Trophoblast cell (in vitro differentiated cells and primary cell): Measurements from ENCODE around the gene LRP5.

ENCODE experiments used
- DNase-seq, 2 donors: peaks; one replicate each; pipeline ENCODE4 v3.0.0-alpha.2; 2016
- H2AFZ ChIP-seq: 2 replicates; pipeline ENCODE4 v1.6.1; 2013; ENCODE audit warnings: low read length, moderate library complexity, mild to moderate bottlenecking; ENCODE audit not compliant: insufficient read depth, poor library complexity
- H2AK5ac ChIP-seq: 2 replicates; pipeline ENCODE4 v1.6.1; 2013; ENCODE audit warnings: mild to moderate bottlenecking, low read length
- H2BK120ac ChIP-seq: 2 replicates; pipeline ENCODE4 v1.6.1; 2013; ENCODE audit warnings: low read length, mild to moderate bottlenecking, moderate library complexity; ENCODE audit not compliant: insufficient read depth, poor library complexity
- H2BK12ac ChIP-seq: 2 replicates; pipeline ENCODE4 v1.6.1; 2013; ENCODE audit warnings: mild to moderate bottlenecking, low read length, moderate library complexity
- H2BK5ac ChIP-seq: 2 replicates; pipeline ENCODE4 v1.6.1; 2013; ENCODE audit warnings: low read length, low read depth, moderate library complexity, mild to moderate bottlenecking; ENCODE audit not compliant: poor library complexity
- H3K14ac ChIP-seq: 2 replicates; pipeline ENCODE4 v1.6.1; 2013; ENCODE audit warnings: mild to moderate bottlenecking, low read length
- H3K18ac ChIP-seq: 2 replicates; pipeline ENCODE4 v1.6.1; 2013; ENCODE audit warnings: mild to moderate bottlenecking, low read length
- H3K23ac ChIP-seq: 2 replicates; pipeline ENCODE4 v1.6.1; 2013; ENCODE audit warnings: low read length
- H3K27ac ChIP-seq: 2 replicates; pipeline ENCODE4 v1.5.1; 2013; ENCODE audit warnings: low read depth, mild to moderate bottlenecking, inconsistent platforms, low read length, moderate library complexity
- H3K27me3 ChIP-seq: 2 replicates; pipeline ENCODE4 v1.6.1; 2013; ENCODE audit warnings: inconsistent platforms, mild to moderate bottlenecking, low read length, moderate library complexity; ENCODE audit not compliant: insufficient read depth
- H3K36me3 ChIP-seq, 2 experiments: 1 replicate in 1 of 2; 2 replicates in 1 of 2; pipeline ENCODE4 v1.6.1; 2013; ENCODE audit warnings: low read length in 2 of 2, mild to moderate bottlenecking in 2 of 2, moderate library complexity in 1 of 2; ENCODE audit not compliant: insufficient read depth in 2 of 2, control insufficient read depth in 1 of 2
- H3K4ac ChIP-seq: 2 replicates; pipeline ENCODE4 v1.6.1; 2013; ENCODE audit warnings: low read depth, mild to moderate bottlenecking, low read length, moderate library complexity
- H3K4me1 ChIP-seq, 2 experiments: 1 replicate in 1 of 2; 2 replicates in 1 of 2; pipeline ENCODE4 v1.6.1; 2013; ENCODE audit warnings: low read length in 2 of 2, mild to moderate bottlenecking in 2 of 2, moderate library complexity in 1 of 2; ENCODE audit not compliant: insufficient read depth in 2 of 2, control insufficient read depth in 1 of 2
- H3K4me2 ChIP-seq: 2 replicates; pipeline ENCODE4 v1.6.1; 2013; ENCODE audit warnings: inconsistent platforms, mild to moderate bottlenecking, low read length, moderate library complexity
- H3K4me3 ChIP-seq: 2 replicates; pipeline ENCODE4 v1.5.1; 2013; ENCODE audit warnings: mild to moderate bottlenecking, low read depth, low read length, inconsistent platforms
- H3K79me1 ChIP-seq: one replicate; pipeline ENCODE4 v1.6.1; 2013; ENCODE audit warnings: low read length
- H3K79me2 ChIP-seq: 2 replicates; pipeline ENCODE4 v1.6.1; 2013; ENCODE audit warnings: low read length, mild to moderate bottlenecking; ENCODE audit not compliant: control insufficient read depth, insufficient read depth, poor library complexity
- H3K9ac ChIP-seq: 2 replicates; pipeline ENCODE4 v1.6.1; 2013; ENCODE audit warnings: mild to moderate bottlenecking, low read length
- H3K9me3 ChIP-seq: 2 replicates; pipeline ENCODE4 v1.6.1; 2013; ENCODE audit warnings: low read depth, mild to moderate bottlenecking, control low read depth, inconsistent platforms, low read length; ENCODE audit not compliant: insufficient read depth
- H4K12ac ChIP-seq: 2 replicates; pipeline ENCODE4 v1.6.1; 2013; ENCODE audit warnings: low read depth, mild to moderate bottlenecking, low read length, moderate library complexity
- H4K8ac ChIP-seq: 2 replicates; pipeline ENCODE4 v1.6.1; 2013; ENCODE audit warnings: low read depth, mild to moderate bottlenecking, low read length, moderate library complexity
- H4K91ac ChIP-seq: one replicate; pipeline ENCODE4 v1.6.1; 2013; ENCODE audit warnings: low read depth, mild to moderate bottlenecking, low read length, moderate library complexity
- WGBS: extraction: QIAGEN DNeasy Blood & Tissue Kit; methylation state at CpG from one replicate; pipeline ENCODE4 v1.1.7; 2013; ENCODE audit warnings: missing lambda C conversion rate; ENCODE audit not compliant: insufficient read length, insufficient coverage; ENCODE audit errors: extremely low coverage; 5-methylcytosine and 5-hydroxymethylcytosine counted together

The LRP5 gene

DNA sequence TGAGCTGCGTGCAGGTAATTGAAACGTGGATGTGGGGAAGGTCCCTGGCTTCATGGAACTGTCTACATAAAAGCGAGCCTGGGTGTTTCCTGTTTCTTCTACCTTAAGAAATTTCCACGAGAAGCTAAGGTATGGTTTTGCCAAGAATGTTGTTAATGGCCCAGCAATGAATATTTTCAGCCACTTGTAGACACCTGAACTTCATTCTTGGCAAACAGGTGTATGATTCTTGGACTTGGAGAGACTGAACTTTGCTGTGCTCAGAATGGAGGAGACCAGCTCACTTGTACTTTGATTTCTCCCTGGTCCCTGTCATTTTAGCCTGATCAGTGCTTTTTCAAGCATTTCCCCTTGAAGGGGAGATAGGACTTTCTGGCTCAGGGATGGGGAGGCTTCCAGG lies 20.8 kb downstream of the LRP5 start:
- no CpG with 5 or more reads among the region's 4 CpGs for WGBS
- no peak overlapping the region for H3K18ac ChIP-seq
- no peak overlapping the region for H4K12ac ChIP-seq
- peaks cover 16 to 30% of the 10 kb centered on the region in 2 experiments for H3K4me1 ChIP-seq
- no peak overlapping the region for H3K14ac ChIP-seq
- no peaks in the 10 kb centered on the region for H3K36me3 ChIP-seq
- no peak overlapping the region for H3K4me2 ChIP-seq
- no peak overlapping the region for H2BK120ac ChIP-seq
- H2AFZ ChIP-seq = no peak overlapping the region
- H3K27me3 ChIP-seq = no peaks in the 10 kb centered on the region
- H2BK12ac ChIP-seq = no peak overlapping the region
- H2BK5ac ChIP-seq = no peak overlapping the region
- no peak for DNase-seq
- no peak overlapping the region for H4K8ac ChIP-seq
- no peak overlapping the region for H2AK5ac ChIP-seq
- no peaks in the 10 kb centered on the region for H3K9me3 ChIP-seq
- H3K79me2 ChIP-seq = no peaks in the 10 kb centered on the region
- H3K9ac ChIP-seq = no peak overlapping the region
- H3K79me1 ChIP-seq = peaks cover 3% of the 10 kb centered on the region
- no peak overlapping the region for H3K27ac ChIP-seq
- no peak overlapping the region for H3K23ac ChIP-seq
- no peak overlapping the region for H4K91ac ChIP-seq
- H3K4me3 ChIP-seq = no peak overlapping the region
- H3K4ac ChIP-seq = no peak overlapping the region

DNA sequence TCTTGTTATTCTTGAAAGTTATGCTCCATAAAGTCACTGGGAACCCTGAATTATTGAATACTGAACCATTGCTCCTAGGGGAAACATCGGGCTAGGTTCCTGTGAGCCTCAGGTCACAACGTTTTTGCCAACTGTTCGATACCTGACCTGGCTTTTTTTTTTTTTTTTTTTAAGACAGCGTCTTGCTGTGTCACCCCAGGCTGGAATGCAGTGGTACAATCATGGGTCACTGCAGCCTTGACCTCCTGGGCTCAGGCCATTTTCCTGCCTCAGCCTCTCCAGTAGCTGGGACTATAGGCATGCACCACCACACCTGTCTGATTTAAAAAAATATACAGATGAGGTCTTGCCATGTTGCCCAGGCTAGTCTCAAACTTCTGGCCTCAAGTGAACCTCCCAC lies 22.5 kb downstream of the LRP5 start:
- H3K18ac ChIP-seq = no peak overlapping the region
- no peak overlapping the region for H2AK5ac ChIP-seq
- H3K79me2 ChIP-seq = no peaks in the 10 kb centered on the region
- no peak overlapping the region for H2BK12ac ChIP-seq
- H3K4me2 ChIP-seq = no peak overlapping the region
- H3K4me3 ChIP-seq = no peak overlapping the region
- H2AFZ ChIP-seq = no peak overlapping the region
- no peaks in the 10 kb centered on the region for H3K36me3 ChIP-seq
- H3K27ac ChIP-seq = no peak overlapping the region
- no peak overlapping the region for H3K9ac ChIP-seq
- no peak overlapping the region for H2BK5ac ChIP-seq
- no peak overlapping the region for H4K91ac ChIP-seq
- no peak for DNase-seq
- peaks cover 8 to 19% of the 10 kb centered on the region in 2 experiments for H3K4me1 ChIP-seq
- no peak overlapping the region for H4K12ac ChIP-seq
- H2BK120ac ChIP-seq = no peak overlapping the region
- H3K9me3 ChIP-seq = no peaks in the 10 kb centered on the region
- H3K4ac ChIP-seq = no peak overlapping the region
- no peak overlapping the region for H3K23ac ChIP-seq
- no CpG with 5 or more reads among the region's 4 CpGs for WGBS
- H3K79me1 ChIP-seq = no peaks in the 10 kb centered on the region
- H3K27me3 ChIP-seq = no peaks in the 10 kb centered on the region
- no peak overlapping the region for H4K8ac ChIP-seq
- no peak overlapping the region for H3K14ac ChIP-seq

DNA sequence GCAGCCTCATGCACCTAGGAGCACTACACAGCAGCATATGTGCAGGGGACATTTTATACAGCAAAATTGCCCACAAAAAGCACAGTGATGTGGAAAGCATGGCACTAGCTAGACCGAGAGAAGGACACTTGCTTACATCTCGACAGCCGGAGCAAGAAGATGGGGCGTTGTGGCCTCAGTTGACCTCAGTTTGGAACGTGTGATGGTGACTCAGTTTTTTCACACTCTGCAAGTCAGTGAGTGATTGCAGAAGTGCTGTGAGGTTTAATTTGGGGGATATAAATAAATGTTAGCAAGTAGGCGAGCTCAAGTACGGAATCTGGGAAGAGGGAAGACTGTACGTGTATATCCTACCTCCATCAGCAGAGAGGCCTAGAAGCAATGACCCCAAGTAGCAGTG lies 23.3 kb downstream of the LRP5 start:
- Histone ChIP-seq H2BK5ac (no peak overlapping the region), H3K79me2 (no peaks in the 10 kb centered on the region), H2AFZ (no peak overlapping the region), H3K79me1 (no peaks in the 10 kb centered on the region), H3K9ac (no peak overlapping the region), H2BK120ac (no peak overlapping the region), H3K4me3 (no peak overlapping the region), H3K27me3 (no peaks in the 10 kb centered on the region), H3K14ac (no peak overlapping the region), H2BK12ac (no peak overlapping the region), H4K12ac (no peak overlapping the region), H4K91ac (no peak overlapping the region), H3K23ac (no peak overlapping the region), H3K27ac (no peak overlapping the region), H3K4me2 (no peak overlapping the region), H3K18ac (no peak overlapping the region), H3K4me1 (peaks cover 7 to 15% of the 10 kb centered on the region in 2 experiments), H4K8ac (no peak overlapping the region), H3K36me3 (no peaks in the 10 kb centered on the region), H3K9me3 (no peaks in the 10 kb centered on the region), H2AK5ac (no peak overlapping the region), H3K4ac (no peak overlapping the region)
- no CpG with 5 or more reads among the region's 8 CpGs for WGBS
- no peak for DNase-seq

DNA sequence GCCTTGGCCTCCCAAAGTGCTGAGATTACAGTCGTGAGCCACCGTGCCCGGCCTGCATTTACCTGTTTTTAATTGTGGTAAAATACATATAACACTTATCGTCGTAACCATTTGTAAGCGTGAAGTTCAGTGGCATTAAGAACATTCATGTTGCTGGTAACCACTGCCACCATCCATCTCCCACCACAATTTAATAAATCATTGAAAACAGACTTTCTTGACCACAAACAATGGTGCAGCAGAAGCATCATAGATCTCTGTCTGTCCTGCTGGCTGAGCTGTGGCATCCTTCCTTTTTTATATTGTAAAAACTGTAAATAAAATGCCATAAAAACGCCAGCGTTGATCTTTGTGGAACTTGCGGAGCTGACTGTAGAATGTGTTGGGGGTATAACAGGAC lies 24.3 kb downstream of the LRP5 start:
- no peak overlapping the region for H3K4me3 ChIP-seq
- H2BK5ac ChIP-seq = no peak overlapping the region
- H3K18ac ChIP-seq = no peak overlapping the region
- no peak overlapping the region for H4K8ac ChIP-seq
- H3K36me3 ChIP-seq = no peaks in the 10 kb centered on the region
- no peak overlapping the region for H2BK12ac ChIP-seq
- no peak overlapping the region for H4K12ac ChIP-seq
- no peak overlapping the region for H2BK120ac ChIP-seq
- peaks cover 3% of the 10 kb centered on the region for H3K79me1 ChIP-seq
- WGBS = no CpG with 5 or more reads among the region's 9 CpGs
- H3K23ac ChIP-seq = no peak overlapping the region
- no peaks in the 10 kb centered on the region for H3K9me3 ChIP-seq
- DNase-seq = no peak
- H3K4me1 ChIP-seq = peaks cover 14 to 16% of the 10 kb centered on the region in 2 experiments
- H3K9ac ChIP-seq = no peak overlapping the region
- no peak overlapping the region for H2AFZ ChIP-seq
- no peak overlapping the region for H3K14ac ChIP-seq
- H3K27ac ChIP-seq = no peak overlapping the region
- H4K91ac ChIP-seq = no peak overlapping the region
- H3K4ac ChIP-seq = no peak overlapping the region
- H3K4me2 ChIP-seq = no peak overlapping the region
- H3K27me3 ChIP-seq = no peaks in the 10 kb centered on the region
- H2AK5ac ChIP-seq = no peak overlapping the region
- peaks cover 2% of the 10 kb centered on the region for H3K79me2 ChIP-seq
